Measurements from ENCODE around the gene ACSS3.

ACSS3 gene

GRCh38 chr12:81229759-81230158 lies 151.9 kb downstream of the ACSS3 start:
- no peak for DNase-seq

GRCh38 chr12:81231574-81232368 lies 153.9 kb downstream of the ACSS3 start:
- no peak for DNase-seq

DNA sequence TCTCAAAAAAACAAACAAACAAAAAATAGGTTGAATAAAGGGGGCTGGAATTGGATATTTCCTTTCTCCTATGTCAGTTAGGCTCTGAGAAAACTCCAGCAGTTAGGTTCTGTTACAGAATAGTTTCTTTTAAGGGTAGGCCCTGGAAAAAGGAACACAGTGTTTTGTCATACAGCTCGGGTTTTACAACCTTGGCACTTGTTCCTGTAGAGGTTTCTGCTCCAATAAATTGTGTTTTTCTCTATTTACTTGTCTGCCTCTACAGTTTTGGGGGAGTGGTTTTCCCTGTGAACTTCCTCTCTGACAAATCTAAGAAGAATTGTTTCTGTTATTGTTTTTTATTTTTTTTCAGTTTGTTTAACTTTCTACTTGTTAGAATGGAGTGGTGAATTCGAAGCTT lies 167.6 kb downstream of the ACSS3 start:
- no peak for DNase-seq

DNA sequence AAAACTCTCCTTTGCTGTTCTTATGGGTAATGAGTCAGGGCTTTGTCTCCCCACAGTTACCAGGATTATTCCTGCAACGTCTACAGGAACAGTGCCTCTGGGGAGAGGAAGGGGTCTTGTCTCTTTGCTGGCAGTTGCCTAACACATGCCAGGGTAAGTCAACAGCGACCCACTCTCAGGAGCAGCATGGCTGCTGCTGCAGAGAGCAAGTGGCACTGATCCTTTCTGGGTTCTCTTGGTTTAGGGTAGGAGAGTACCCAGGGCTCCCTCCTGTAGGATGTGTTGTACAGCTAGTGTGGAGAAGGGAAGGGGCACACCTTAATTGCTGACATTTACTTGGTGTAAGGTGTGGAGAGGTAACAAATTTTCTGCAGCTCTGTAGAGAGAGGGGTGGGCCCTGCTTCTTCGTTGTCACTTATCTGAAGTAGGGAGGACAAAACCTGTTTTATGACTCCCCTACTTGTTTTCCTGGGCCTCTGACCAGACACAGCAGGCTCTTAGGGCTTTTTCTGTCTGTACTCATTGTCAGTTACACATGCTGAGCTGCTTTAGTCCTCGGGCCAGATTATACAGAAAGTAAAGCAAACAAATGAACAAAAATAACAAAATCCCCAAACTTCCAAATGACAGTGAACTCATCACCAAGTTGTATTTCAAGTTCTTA lies 168.2 kb downstream of the ACSS3 start:
- DNase-seq = no peak

DNA sequence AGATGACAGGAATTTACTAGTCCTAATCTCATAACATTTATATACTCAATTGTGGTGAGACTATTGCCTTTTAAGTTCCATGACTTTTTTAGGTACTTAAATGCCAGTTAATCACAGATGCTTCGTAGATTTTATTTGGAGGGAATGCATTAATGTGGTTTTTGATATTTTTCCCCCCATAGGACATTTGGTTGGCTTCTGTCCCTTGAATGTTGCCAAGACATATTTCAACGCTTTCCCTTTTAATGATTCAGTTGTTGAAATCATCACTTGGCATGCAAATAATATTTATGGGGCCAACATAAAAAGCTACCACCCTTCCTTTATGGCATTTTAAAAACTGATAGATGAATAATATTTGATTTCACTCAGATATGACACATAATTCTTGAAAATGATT lies 172.1 kb downstream of the ACSS3 start:
- DNase-seq = no peak

DNA sequence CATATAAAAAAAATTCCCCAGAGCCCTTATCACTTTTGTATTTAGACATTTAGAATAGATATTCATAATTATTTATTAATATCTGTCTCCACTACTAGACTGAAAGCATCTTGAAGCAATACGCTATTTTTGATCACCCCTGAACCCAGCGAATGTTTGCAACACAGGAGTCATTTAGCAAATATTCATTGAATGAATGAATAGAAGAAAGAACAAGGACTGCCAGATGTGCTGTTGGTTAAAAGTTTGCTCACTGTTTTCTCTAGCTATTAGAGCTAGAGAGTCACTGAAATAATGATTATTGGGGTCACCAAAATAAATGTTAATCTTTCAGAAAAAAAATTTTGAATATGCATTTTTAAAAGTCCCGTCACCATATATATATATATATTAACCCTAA lies 174.3 kb downstream of the ACSS3 start:
- DNase-seq = no peak

DNA sequence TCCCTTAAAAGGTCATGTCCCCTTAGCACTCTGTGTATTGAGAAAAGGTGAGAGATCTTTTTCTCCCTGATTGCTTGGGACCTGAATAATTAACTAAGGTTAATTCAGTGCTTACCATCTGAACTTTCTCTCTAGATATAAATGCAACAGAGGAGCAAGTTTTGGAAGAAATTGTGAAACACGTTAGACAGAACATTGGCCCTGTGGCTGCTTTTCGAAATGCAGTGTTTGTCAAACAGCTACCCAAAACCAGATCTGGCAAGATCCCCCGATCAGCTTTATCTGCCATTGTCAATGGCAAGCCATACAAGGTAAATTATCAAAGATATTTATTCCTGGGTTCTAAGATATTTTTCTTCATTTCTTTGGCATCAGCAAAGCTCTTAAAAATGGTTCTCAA lies 175.5 kb downstream of the ACSS3 start:
- DNase-seq = no peak

- DNase-seq = no peak
Measured at GRCh38 chr12:81255456-81255855, 177.6 kb downstream of the ACSS3 start.

DNA sequence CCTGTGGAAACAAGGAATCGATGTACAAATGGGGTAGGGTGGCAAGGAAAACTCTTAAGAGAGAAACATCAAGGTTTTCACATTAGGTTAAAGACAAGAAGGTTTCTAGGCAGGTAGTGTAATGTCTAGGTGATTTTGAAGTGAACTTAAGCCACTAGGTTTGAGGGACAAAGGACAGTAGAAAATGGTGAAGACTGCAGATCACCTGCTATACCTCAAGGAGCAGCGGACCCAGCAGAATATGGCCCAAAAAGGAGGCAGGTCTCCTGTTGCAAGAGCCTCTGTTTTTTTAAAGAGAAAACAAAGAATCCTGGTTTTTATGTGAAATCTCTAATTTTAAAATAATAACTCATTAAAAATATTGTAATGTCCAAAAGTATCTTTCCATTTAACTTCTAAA lies 178.1 kb downstream of the ACSS3 start:
- no peak for DNase-seq

DNA sequence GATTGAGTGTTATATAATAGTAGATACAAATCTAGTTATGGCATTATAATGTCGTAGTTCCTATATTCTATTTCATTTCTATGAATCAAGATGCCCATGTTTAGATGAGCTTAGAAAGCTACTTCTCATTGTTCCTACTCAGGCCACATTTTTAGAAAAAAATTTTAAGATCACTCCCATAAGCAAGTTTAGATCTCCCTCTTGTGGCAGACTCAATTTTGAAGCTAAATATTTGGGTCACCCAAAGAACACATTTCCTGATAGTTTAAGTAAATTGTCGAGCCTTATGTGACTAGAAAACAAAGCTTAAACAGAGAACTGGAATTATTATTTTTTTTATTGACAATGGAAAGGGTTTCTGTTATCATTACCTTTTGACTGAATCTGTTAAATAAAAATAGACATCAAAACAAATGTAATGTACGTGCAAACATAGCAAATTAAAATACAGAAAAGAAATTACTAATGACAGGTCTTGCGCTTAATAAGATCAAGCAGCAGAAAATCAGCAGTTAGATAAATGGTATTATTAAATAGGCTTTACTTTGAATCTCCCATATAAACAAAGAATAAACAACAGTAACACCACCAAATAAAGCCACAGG lies 180.2 kb downstream of the ACSS3 start:
- DNase-seq = no peak

GRCh38 chr12:81259360-81259759 lies 181.5 kb downstream of the ACSS3 start:
- no peak for DNase-seq

GRCh38 chr12:81261508-81262207 lies 183.8 kb downstream of the ACSS3 start:
- no peak for DNase-seq

DNA sequence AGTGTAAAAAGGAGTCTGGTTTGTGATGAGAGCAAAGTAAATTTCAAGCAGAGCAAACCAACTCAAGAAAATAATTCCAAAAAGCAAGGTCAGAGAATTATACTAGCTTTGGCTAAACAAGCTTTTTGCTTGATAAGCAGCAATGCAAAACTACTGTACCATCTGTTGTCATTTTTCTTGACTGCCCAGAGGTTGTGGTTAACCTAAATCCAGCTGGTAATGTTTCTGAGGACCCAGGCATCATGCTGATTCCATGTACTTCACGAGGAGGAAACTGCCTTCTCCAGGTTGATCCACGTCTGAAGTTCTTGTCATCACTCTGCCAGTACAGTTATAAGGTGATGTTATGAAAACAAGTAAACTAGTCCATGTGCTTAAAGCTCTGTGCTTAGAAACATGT lies 185.2 kb downstream of the ACSS3 start:
- no peak for DNase-seq

GRCh38 chr12:81270385-81270784 lies 192.5 kb downstream of the ACSS3 start:
- no peak for DNase-seq

GRCh38 chr12:81274637-81275529 lies 197.0 kb downstream of the ACSS3 start:
- no peak for DNase-seq

DNA sequence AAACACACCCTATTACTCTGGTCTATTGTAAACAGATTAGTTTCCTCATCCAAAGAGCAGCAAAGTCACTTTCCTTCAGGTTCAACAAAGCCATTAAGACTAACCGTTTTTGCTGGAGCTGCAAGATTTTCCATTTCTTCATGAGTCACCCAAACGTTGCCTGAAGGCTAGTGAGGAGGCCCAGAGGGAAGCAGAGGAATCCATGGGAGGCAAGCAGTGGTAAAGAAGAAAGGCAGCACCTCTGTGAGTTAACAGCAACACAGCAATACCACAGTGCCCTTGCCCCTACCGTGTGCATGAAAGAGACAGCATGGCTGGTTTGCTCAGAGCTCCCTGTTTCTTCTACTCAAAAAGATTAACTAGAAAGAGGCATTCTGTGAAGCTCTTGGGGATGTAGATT lies 206.3 kb downstream of the ACSS3 start:
- no peak for DNase-seq

- no peak for DNase-seq
Measured at GRCh38 chr12:81288651-81289050, 210.8 kb downstream of the ACSS3 start.

DNA sequence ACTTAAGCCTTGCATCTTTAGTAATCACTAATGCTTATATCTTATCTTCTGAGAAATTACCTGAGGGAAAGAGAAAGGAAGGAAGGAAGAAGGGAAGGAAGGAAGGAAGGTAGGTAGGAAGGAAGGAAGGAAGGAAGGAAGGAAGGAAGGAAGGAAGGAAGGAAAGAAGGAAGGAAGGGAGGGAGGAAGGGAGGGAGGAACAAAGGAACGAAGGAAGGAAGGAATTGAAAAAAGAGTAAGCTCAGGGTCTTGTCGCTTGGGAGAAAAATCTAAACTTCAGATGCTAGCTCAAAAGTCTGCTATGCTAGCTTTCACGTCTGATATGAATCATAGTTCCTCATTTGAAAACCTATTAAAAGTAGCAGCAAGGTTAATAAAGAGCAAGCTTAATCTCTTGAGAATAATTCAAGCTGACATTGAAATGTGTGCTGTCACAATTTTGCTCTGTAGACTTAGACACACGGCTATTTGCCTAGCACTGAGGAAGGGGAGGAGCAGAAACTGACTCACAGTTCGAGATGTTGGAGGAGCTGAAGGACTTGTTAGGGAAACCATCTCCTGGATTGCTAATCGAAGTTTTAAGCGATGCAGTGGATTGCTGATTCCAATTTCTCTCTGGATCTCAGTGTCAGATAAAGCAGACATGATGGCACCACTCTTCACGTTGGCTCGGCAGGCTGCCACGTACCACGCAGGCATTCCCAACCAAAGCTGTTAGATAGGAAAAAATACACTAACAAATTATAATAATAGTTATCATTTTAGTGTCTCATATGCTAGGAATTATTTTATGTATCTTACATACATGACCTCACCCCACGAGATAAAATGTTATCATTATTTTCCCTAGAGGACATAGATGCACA lies 216.7 kb downstream of the ACSS3 start:
- DNase-seq = no peak

DNA sequence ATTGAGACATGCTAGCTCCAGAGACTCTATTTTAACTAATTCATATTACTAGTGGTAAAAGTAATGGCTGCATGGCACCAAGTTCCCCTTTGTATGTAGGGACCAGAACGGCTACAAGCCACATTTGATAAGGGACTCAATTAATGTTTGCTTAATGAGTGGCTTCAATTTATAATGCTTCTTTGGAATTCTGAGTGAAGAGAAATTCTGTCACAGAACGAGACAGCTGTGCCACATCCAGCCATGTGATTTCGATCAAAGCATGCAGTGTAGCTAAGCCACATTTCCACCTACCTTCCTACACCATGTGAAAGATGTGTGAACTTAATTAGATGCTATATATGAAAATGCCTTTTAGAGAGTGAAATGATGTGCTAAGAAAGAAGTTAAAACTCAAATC lies 217.4 kb downstream of the ACSS3 start:
- no peak for DNase-seq

GRCh38 chr12:81296556-81297305 lies 218.9 kb downstream of the ACSS3 start:
- DNase-seq = no peak

GRCh38 chr12:81297601-81298000 lies 219.7 kb downstream of the ACSS3 start:
- no peak for DNase-seq
